ENCODE results near the gene KRTAP16-1.
"Not testable (repeated sequence)": the region's sequence is repeated elsewhere in the genome, so short reads cannot be mapped to it uniquely, and the experiment has no call there.

Gene KRTAP16-1, protein sequence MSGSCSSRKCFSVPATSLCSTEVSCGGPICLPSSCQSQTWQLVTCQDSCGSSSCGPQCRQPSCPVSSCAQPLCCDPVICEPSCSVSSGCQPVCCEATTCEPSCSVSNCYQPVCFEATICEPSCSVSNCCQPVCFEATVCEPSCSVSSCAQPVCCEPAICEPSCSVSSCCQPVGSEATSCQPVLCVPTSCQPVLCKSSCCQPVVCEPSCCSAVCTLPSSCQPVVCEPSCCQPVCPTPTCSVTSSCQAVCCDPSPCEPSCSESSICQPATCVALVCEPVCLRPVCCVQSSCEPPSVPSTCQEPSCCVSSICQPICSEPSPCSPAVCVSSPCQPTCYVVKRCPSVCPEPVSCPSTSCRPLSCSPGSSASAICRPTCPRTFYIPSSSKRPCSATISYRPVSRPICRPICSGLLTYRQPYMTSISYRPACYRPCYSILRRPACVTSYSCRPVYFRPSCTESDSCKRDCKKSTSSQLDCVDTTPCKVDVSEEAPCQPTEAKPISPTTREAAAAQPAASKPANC

DNA sequence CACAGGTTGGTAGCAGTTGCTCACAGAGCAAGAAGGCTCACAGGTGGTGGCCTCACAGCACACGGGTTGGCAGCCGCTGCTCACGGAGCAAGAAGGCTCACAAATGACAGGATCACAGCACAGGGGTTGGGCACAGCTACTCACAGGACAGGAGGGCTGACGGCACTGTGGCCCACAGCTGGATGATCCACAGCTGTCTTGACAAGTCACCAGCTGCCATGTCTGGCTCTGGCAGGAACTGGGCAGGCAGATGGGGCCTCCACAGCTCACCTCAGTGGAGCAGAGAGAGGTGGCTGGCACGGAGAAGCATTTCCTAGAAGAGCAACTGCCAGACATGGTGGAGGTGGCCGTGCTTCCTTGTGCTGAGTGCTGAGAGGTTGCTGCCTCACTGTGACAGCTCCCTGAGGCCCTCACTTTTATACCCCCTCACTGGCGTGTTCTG lies at the start of gene KRTAP16-1:
KRTAP16-1 (minus strand) TSS at position 392 of the 442 bp plus-strand sequence; CDS start at position 336, 56 bp downstream.
- peak in 1 of 3 donors; percentile 16 for DNase-seq (ENCODE audit: low read depth in 3 of 3)

DNA sequence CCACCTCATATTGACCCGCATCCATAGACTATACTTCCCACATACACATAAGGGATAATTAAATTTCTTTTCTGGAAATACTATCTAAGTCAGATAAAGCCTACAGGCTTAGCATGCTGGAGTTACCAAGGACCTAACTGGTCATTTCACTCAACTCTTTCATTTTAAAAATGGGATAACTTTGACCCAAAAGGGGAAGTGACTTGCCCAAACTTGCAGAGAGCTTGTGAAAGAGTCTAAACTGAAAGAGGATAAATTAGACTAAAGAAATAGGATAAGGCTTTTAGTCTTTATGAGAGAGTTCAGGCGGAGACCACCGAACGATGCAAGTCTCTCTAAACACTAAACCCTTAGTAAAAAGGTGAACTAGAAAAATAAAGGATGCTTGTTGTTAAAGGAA lies 45.4 kb upstream of the KRTAP16-1 start:
- no peak for DNase-seq (ENCODE audit: low read depth in 3 of 3)

DNA sequence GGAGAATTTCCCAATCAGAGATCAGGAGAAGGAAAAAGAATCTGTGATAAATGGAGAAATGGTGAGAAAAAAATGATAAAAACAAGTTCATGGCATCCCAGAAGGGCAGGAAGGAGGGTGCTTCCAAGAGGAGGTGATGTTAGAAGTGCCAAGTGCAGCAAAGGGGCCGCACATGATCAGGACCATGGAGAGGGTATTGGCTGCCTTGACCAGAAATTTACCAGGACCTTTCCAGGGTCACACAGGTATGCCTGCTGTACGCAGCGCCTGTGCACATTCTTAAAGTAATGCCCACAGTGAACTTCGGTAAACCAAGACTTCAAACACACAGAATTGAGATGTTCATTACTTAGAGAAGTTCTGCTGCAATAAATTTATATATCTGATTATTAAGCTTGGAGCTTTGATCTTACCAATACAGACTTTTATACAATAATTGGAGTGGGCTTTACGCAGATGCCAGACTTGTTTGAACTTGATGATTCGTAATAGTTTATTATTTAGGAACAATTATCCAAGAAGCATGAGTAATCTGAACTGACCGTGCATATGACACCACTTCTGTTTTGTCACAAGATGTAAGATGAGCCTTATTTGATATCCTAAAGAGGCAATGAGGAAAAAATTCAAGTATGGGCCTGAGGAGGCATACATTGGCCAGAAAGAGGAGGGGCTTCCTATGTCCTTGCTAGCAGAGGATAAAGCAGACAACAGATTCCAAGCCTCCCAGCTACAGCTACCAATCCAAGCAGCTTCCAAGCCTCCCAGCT lies 43.7 kb upstream of the KRTAP16-1 start:
- no peak for DNase-seq (ENCODE audit: low read depth in 3 of 3)

DNA sequence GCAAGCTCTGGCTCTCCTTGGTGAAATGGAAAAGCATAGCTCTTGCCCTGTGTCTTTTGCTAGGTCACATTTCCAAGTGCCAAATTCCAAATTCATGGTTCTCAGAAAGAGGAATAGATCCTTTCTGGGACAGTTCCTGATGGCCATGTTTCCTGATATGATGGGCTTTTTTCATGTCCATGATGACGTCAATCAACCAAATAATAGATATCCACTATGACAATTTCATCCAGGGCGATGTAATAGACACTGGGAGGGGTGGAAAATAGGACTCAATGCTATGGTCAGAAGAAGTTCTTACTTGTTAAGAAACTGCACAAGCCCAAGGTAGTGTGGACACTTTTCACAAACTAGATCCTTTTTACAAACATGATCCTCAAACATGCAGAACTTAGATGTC lies 42.1 kb upstream of the KRTAP16-1 start:
- no peak for DNase-seq (ENCODE audit: low read depth in 3 of 3)

DNA sequence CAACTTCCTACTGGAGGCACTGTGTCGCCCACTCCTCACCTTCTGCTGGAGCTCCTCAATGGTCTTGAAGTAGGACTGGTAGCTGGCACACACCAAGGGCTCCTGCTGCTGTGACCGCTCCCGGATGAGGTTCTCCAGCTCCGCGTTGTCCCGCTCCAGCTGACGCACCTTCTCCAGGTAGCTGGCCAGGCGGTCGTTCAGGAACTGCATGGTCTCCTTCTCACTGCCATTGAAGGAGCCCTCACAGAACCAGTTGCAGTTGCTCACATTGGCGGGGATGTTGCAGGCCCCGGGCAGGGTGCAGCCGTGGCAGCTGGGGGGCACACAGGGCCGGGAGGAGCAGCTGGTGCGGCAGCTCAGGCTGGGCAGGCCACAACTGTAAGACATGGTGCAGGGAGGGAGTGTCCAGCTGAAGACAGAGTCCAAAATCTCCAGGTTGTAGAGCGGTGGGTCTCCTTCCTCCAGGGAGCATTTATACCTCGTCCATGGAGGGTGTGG lies 41.3 kb upstream of the KRTAP16-1 start, which contains the start of gene KRT33A:
KRT33A (minus strand) TSS at position 448 of the 498 bp plus-strand sequence; CDS start at position 387, 61 bp downstream.
- DNase-seq (ENCODE audit: low read depth in 3 of 3): not testable (repeated sequence)

DNA sequence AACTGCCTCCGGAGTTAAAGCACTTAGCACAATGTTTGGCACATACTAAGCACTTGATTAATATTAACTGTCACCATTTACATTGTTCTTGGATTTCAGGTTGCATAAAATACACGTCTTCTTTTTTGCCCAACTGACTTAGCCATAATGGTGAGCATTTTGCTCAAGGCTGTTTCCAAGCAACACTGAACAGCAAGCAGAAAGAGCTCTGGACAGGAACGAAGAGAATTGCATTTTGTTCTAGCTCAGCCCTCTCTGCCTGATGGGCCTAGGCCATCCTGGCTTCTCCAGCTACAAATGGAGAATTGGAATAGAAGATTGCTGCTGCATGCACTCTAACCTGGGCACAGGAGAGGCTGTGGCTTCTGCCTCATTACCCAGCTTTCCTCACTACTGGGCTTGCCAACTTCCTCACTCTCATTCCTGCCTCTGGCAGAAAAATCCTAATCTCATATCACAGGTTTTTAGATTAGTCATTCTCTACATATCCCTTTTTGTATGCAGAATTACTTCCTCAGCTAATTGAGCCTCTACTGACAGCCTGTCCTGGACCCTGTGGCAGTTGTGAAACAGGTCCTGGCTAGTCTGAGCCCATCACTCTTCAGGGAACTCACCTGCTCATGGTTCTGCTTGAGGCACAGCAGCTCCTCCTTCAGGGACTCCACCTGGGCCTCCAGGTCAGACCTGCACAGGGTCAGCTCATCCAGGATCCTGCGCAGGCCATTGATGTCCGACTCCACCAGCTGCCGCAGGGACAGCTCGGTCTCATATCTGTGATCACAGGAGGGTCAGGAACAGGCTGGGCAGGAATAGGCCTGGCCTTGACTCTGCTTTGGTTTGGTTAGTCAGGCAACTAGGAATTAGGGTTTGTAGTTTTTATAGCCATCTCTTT lies 39.0 kb upstream of the KRTAP16-1 start:
- no peak for DNase-seq (ENCODE audit: low read depth in 3 of 3)

DNA sequence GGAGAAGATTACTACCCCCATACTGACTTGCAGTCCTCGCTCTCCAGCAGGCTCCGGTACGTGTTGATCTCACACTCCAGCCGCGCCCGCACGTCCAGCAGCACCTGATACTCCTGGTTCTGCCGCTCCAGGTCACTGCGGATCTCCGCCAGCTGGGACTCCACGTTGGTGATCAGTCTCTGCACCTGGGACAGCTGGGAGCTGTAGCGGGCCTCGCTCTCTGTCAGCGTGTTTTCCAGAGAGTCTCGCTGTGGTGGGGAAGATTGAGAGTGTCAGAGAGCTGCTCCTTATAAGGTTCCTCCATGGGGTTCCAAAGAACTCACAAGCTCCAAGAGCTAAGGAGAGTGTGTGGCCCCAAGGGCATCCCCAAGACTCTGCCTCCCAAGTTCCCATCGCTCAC lies 37.3 kb upstream of the KRTAP16-1 start:
- DNase-seq (ENCODE audit: low read depth in 3 of 3): not testable (repeated sequence)

DNA sequence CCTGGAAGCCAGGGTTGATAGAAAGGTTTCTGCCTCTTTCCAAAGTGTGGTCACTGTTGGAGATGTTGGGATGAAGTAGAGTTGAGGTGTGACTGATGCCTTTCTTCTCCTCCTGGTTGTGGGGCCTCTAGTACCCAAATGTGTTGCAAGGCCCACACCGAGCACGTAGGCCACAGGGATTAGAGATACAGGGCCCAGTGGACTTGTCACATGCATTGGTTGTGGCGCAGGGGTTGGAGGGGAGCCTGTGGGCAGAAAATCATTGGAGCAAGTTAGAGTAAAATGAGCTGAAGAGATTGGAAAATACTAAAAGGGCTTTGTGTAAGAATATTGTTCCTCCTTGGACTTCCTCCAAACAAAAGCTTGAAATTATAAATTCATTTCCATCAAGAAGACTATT lies 36.9 kb upstream of the KRTAP16-1 start:
- DNase-seq (ENCODE audit: low read depth in 3 of 3): no peak

DNA sequence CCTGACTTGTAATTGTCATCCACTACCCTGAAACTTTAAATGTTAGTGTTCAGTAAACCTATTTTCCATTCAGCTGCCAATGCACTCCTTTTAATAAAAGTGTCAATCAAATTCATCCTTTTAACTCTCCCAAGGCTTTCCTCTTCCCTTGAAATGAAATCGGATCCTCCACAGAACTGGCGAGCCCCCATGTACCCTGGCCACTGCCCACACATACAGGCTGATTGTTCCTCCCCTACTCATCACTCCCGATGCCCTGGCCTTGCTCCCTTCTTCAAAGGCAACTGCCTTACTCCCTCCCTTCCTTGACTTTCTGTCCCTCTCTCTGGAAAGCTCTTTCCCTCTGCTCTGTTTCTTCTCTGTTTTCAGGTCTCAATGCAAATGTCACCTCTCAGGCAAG lies 33.9 kb upstream of the KRTAP16-1 start:
- no peak for DNase-seq (ENCODE audit: low read depth in 3 of 3)

DNA sequence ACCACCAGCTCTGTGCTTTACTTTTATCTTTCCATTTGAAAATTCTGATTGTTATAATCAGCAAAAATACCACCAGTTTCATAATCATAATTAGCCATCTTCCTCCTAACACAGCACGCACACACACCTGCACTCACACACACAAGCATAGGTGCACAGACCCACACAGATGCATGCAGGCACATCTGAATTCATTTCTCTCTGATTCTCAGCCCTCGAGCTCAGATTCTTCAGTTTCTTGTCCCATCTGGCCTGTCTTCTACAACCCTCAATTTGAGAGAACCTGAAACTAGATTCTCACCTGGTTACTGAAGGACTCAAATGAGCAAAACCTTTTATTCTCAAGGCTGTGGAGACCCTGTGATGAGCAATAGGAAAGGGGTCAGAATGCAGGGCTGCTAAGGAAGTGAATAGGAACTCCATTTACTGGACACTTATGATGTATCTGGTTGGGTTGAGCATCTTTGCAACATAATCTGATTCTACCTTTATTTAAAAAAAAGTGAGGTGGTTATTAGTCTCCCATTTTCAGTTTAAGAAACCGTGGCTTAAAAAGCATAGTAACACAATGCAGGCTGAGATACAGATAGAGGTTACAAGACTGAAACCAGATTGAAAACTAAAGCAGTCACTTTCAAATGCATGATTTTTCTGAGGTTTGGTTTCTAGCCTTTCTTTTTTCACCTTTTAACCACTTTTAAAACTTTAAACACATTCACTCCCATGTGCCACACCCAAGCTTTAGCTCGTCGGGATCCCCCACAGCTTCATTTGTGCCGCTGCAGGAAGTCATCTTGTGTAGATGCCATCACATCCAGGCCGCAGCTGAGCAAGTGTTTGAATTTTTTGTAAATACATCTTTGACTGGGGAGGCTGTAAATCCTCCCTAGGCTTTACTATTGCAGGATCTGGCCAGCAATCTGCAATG lies 32.1 kb upstream of the KRTAP16-1 start:
- DNase-seq (ENCODE audit: low read depth in 3 of 3): peak in 1 of 3 donors; percentile 34

DNA sequence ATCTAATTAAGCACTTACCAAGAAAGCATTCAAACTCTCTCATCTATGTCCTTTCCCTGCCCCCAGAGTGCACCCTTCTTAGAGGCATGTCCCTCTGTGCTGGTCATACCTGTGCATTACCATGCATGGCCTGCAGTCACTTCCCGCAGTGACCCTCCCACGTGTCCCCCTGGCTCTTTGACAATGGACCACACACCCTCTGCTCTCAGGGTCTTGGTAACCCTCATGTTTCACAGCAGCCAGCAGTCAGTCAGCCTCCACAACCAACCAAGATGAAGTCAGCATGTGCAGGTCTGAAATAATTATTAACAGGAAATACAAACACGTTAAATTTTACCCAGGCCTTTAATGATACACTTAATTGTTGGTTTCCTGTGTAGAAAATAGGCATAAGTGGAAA lies 31.4 kb upstream of the KRTAP16-1 start:
- no peak for DNase-seq (ENCODE audit: low read depth in 3 of 3)

DNA sequence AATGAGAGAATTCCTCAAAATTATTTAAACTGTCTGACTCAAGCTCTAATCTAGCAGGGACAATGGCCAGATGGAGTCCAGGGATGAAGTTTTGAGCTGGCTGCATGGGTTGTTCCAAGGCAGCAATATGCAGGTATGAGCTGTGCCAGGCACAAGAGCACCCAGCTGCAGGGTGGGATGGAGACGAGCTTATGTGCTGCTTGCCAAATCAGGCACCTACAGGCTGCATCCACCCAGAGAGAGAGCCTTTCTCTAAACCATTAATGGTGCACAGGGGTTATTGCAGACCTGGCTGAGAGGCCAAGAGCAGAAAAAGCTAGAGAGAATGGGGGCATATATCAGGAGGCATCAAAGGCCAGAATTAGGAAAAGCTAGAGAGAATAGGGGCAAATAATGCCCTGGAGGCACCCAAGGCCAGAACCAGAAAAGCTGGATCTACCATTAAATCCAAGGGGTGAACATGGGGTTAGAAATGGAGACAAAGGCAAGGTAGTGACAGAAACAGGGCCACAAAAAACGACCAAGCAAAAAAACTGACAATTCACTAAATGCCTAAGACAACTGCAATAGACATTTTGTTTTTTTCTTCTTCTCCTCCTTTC lies 30.6 kb upstream of the KRTAP16-1 start:
- no peak for DNase-seq (ENCODE audit: low read depth in 3 of 3)

DNA sequence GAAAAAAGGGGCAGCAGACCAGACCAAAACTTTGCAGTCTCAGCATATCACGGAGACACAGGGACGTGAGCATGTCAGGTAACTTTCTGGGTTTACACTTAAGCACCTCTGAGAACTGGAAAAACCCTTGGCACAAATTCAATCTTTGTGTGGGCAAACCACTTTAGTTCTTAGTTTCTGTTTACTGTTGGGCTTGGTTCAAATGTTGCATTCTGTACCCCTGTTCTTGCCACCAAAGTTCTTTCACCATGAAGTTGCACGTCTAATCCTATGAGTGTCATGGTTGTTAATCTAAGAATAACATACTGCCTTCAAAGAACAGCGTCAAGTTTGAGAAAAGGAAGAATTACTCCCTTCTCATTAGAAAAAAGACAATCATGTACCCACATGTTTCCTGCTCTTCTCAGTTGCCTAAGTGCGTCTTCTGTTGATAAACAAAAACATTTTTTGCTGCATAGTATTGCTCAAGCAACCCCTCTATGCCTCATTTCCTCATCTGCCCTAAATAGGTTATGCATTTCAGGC lies 29.9 kb upstream of the KRTAP16-1 start:
- no peak for DNase-seq (ENCODE audit: low read depth in 3 of 3)

DNA sequence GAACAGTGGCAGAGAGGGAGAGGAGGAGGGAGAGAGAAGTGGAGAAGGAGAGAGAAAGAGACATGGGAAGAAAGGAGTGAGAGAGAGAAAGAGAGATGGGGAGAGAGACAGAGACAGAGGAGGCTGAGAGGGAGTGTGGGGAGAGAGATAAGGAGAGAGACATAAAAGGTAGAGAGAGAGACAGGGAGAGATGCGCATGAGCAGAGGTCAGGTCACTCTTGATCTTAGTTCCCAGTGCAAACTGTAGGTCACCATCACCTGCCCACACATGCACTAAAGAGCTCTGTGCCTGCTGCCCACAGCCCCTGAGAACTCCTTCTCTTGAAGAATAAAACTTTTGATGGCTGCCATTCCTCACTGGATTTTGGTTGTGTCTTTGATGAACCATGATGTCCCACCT lies 26.6 kb upstream of the KRTAP16-1 start:
- DNase-seq (ENCODE audit: low read depth in 3 of 3): no peak

DNA sequence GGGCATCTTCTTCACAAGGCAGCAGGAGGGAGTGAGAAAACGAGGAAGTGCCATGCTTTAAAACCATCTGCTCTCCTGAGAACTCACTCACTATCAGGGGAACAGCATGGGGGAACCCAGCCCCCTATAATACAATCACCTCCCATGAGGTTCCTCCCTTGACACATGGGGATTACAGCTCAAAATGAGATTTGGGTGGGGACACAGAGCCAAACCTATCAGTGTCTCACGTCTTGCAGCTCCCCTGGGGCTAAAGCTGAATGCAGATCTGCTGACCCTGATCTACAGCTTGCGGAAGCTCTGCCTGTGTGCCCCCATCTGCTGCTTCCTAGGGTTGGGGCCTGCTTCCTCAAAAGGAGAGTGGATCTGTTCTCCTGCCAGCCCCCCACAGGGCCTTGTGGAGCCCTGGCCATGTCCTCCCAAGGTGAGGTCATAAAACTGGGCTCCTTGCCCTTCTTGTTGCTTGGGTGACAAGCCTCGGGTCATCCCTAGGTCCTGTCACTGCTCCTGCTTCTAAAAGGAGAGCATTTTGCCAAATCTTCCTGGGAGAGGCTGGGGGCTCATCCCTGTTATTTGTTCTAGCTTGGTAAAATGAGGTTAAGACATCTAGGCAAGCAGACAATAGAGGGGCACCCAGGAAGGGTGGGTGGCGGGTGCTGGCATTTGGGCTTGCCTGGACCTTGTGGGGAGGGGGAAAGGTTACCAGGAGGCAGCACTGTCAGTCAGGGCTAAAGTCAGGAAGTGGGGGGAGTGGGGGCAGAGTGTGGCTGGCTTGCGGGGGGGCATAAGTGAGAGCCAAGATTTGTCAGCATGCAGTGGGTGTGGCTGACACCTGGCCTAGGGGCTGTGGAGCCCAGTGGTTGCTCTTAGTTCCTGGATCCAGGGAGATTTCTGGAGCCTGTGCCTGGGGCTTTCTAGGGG lies 25.5 kb upstream of the KRTAP16-1 start:
- DNase-seq (ENCODE audit: low read depth in 3 of 3): no peak

DNA sequence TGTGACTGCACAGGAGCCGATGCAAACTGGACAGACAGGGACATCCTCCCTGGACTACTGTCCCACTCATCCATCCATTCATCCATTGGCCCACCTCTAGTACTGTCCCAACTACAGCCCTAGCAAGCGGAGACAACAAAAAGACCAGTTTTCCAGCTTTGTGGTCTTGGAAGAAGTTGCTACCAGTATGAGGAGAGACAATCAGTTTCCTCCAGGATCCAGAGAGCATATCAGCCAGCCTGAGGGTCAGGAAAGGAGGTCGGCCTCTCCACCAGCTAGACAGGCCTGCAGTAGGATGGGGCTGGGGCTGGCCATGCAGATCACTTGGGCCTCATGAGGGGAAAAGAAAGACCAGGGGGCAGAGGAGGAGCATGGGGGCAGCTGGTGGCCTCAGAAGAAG lies 24.7 kb upstream of the KRTAP16-1 start:
- DNase-seq (ENCODE audit: low read depth in 3 of 3): no peak

DNA sequence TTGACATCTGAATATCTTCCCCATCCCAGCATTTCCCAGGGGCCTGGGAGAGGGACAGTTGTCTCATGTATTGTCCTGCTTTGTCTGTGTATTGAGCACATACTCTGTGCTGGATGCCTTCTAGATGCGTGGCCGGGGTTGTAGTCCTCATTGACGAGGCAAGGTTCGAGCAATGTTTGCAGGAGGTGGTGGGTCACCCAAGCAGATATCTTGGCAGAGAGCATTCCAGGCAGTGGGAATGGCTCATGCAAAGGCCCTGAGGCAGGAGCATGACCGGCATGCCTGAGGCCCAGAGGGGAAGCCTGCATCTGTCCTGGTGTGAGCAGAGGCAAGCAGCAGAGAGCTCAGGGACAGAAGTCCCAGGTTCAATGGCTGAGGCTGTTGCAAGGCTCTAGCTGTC lies 24.0 kb upstream of the KRTAP16-1 start:
- DNase-seq (ENCODE audit: low read depth in 3 of 3): no peak

DNA sequence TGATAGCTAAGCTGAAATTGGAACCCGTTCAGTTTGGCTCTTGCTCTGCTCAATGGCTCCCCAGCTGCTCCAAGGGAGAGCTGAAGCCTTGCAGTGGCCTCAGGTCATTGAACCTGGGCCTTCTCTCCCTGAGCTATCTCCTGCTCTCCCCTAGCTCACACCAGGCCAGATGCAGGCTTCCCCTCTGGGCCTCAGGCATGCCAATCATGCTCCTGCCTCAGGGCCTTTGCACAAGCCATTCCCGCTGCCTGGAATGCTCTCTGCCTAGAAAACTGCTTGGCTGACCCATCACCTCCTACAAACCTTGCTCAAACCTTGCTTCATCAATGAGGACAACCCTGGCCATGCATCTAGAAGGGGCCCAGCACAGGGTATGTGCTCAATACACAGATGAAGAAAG lies 23.1 kb upstream of the KRTAP16-1 start:
- DNase-seq (ENCODE audit: low read depth in 3 of 3): no peak

DNA sequence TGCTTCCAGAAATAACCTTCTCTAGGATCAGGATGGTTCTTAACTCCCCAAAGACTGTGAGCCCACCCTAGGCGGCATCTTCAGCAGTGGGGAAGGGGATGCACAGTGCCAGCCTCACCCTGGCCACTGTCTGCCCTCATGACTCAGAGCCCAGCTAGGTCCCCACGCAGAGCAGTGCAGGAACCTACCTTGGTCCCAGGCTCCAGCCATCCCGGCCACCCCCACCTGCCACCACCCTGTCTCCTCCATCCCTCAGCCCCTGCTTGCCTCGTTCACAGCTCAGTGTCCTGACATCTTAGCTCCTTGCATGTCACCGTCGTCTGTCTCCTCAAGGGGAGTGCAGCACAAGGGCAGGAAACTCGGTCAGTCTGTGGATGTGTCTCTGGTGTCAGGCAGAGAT lies 22.5 kb upstream of the KRTAP16-1 start:
- no peak for DNase-seq (ENCODE audit: low read depth in 3 of 3)
